Kidney capillary endothelial cell (primary cell): ENCODE results near the gene FLOT1.

Experiments used
- DNase-seq: peaks from one replicate; pipeline ENCODE4 v3.0.0-alpha.2; 2018; ENCODE audit warnings: low spot score

The FLOT1 gene

GRCh38 chr6:30679765-30680535 lies 62.5 kb downstream of the FLOT1 start:
- no peak for DNase-seq

- no peak for DNase-seq
Observed at GRCh38 chr6:30678964-30679726, 63.3 kb downstream of the FLOT1 start.
